GM12875 (cell line): ENCODE data around the gene SMAP1.

ENCODE experiments used
- H3K4me3 ChIP-seq: one replicate; pipeline ENCODE4 v1.5.1; 2011; ENCODE audit warnings: low read depth, low read length, control low read depth
- CTCF ChIP-seq: IDR thresholded peaks from 2 replicates; pipeline ENCODE4 v1.5.1; 2011; ENCODE audit warnings: low read depth, mild to moderate bottlenecking, control low read depth, inconsistent platforms, low read length, moderate library complexity, borderline replicate concordance; ENCODE audit not compliant: insufficient read depth

Gene SMAP1

GRCh38 chr6:70709826-70710225 is 42.1 kb downstream of the SMAP1 start:
- no peak for TF ChIP-seq CTCF
- H3K4me3 ChIP-seq: no peak overlapping the region

GRCh38 chr6:70714716-70715257 is 47.1 kb downstream of the SMAP1 start:
- no peak for TF ChIP-seq CTCF
- H3K4me3 ChIP-seq: no peak overlapping the region

GRCh38 chr6:70717038-70717801 is 49.5 kb downstream of the SMAP1 start:
- H3K4me3 ChIP-seq: no peak overlapping the region
- TF ChIP-seq CTCF: no peak

GRCh38 chr6:70724524-70724923 is 56.8 kb downstream of the SMAP1 start:
- TF ChIP-seq CTCF: no peak
- H3K4me3 ChIP-seq: no peak overlapping the region

GRCh38 chr6:70725817-70726415 is 58.2 kb downstream of the SMAP1 start:
- no peak for TF ChIP-seq CTCF
- H3K4me3 ChIP-seq: no peak overlapping the region

GRCh38 chr6:70734381-70734780 is 66.7 kb downstream of the SMAP1 start:
- H3K4me3 ChIP-seq: no peak overlapping the region
- no peak for TF ChIP-seq CTCF

GRCh38 chr6:70734979-70735378 is 67.3 kb downstream of the SMAP1 start:
- no peak overlapping the region for H3K4me3 ChIP-seq
- TF ChIP-seq CTCF: no peak
